T follicular helper cell (primary cell): ENCODE data around the gene FTH1.

Source experiments
- DNase-seq: peaks from one replicate; pipeline ENCODE4 v3.0.0-alpha.2; 2020; ENCODE audit warnings: low read depth

Gene FTH1

GRCh38 chr11:61978703-61979661 is 11.5 kb upstream of the FTH1 start:
- DNase-seq: no peak

- DNase-seq: no peak
These were observed 9.5 kb upstream of the FTH1 start for GRCh38 chr11:61976813-61977475.

GRCh38 chr11:61976420-61976800 is 9.0 kb upstream of the FTH1 start:
- no peak for DNase-seq

- no peak for DNase-seq
These were observed 8.4 kb upstream of the FTH1 start for GRCh38 chr11:61975638-61976419.

- no peak for DNase-seq
These were observed 7.6 kb upstream of the FTH1 start for GRCh38 chr11:61974766-61975631.

- no peak for DNase-seq
These were observed 6.2 kb upstream of the FTH1 start for GRCh38 chr11:61973476-61974162.

- no peak for DNase-seq
These were observed 5.4 kb upstream of the FTH1 start for GRCh38 chr11:61972672-61973475.

- DNase-seq: no peak
These were observed 4.8 kb upstream of the FTH1 start for GRCh38 chr11:61972112-61972671.

- no peak for DNase-seq
These were observed 4.0 kb upstream of the FTH1 start for GRCh38 chr11:61971248-61972111.

- no peak for DNase-seq
These were observed 2.6 kb upstream of the FTH1 start for GRCh38 chr11:61969838-61970662.

GRCh38 chr11:61969391-61969758 is 1.9 kb upstream of the FTH1 start:
- DNase-seq: no peak

GRCh38 chr11:61968758-61969390 is 1.4 kb upstream of the FTH1 start:
- DNase-seq: no peak

GRCh38 chr11:61967924-61968757 is 707 bp upstream of the FTH1 start:
- DNase-seq: no peak

- DNase-seq: no peak
These were observed 709 bp downstream of the FTH1 start for GRCh38 chr11:61966734-61967115.

GRCh38 chr11:61964666-61965271 is 2.7 kb downstream of the FTH1 start:
- peak; percentile 42 for DNase-seq

GRCh38 chr11:61964058-61964665 is 3.3 kb downstream of the FTH1 start:
- no peak for DNase-seq
